GM12874 (cell line): ENCODE measurements around the gene SAMD15.

Experiments used
- CTCF ChIP-seq: IDR thresholded peaks from 2 replicates; pipeline ENCODE4 v1.5.1; 2011; ENCODE audit warnings: low read depth, mild to moderate bottlenecking, control low read depth, low read length, moderate library complexity; ENCODE audit not compliant: insufficient read depth

Gene SAMD15

DNA sequence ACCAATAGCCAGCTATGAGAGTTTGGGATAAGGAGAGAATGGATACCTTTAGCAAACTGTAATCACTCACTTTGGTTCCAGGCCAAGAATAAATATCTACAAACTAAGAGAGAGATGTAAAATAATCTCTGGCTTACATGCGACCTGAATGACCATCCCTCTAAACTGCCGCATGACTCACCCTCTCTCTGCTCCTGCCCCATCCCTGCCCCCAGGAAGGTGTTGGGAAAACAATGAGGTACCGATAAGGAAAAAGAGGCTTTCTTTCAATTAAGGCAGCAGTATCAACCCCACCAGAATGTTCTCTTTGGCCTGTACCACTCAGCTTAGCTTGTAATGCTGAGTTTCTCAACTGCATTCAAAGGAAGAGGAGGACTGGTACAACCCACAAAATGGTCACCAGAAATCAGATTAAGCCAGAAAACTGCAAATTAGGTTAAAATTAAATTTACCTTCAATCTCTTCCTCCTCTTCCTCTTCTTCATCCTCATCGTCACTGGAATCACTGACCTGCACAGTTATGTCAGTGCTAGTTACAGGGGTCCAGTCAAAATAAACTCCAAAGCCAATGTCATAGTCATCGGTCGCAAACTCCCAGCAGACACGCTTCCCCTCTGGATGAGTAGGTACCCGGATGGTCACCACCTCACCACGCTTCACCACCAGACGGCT is 34.3 kb upstream of the SAMD15 start:
- no peak for TF ChIP-seq CTCF

DNA sequence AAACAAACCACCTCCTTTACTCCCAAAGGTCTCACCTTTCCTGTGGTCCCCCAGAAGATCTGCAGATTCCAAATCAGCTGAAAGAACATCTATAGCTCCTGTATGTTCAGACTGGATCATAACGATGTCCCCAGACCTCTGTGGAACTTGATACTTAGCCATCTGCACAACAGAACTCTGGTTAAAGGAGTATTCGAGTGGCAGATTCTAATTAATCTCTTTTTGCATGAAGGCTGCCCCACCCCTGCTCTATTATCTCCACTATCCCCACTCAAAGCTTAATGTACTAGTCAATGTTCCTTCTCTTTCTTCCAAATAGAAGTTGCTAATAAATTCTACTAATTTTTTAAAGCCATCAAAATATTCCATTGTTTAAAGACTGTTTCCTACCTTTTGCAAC is 33.5 kb upstream of the SAMD15 start:
- TF ChIP-seq CTCF = no peak

DNA sequence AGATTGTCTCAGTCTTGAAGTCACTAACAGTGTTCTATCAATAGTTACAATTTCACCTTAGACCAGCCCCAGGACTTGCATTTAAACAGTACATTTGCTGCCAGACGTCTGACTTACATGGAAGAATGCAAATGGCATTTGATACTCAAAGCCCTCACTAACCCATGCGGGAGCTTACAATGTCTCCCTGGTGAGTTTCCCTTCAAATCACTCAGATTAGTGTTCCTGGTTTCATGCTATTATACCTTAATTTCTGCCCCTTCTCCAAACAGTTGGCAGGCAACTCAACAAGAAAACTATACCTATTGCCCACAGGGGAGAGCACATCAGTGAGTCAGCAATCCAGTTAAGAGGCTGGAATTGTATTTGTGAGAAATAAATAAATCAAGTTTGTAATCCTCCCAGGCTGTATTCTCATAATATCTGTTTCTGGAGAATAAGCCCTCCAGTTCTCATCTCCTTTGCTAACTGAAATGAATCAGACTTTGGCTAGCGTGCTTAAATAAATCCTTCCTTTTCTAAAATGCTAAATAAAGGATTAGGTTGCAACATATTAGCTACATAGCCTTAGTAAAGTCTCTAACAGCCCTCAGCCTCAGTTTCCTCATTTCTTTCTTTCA is 32.7 kb upstream of the SAMD15 start:
- no peak for TF ChIP-seq CTCF

GRCh38 chr14:77346495-77346894 is 30.7 kb upstream of the SAMD15 start:
- TF ChIP-seq CTCF = no peak

DNA sequence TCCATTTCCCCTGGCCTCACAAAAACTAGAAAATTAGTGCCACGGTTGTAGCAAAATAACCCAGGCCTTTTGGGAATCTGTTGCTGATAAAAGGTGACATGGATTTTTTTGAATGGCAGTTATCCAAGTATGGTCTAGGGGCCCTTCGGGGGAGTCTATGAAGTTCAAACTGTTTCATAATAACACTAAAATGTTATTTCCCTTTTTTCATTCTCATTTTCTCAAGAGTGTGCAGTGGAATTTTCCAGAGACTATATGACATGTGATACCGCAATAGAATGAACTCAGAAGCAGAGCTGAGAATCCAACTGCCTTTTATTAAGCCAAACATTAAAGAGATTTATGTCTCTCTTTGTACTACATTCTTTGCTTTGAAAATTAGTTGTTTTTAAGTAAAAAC is 29.4 kb upstream of the SAMD15 start:
- no peak for TF ChIP-seq CTCF

DNA sequence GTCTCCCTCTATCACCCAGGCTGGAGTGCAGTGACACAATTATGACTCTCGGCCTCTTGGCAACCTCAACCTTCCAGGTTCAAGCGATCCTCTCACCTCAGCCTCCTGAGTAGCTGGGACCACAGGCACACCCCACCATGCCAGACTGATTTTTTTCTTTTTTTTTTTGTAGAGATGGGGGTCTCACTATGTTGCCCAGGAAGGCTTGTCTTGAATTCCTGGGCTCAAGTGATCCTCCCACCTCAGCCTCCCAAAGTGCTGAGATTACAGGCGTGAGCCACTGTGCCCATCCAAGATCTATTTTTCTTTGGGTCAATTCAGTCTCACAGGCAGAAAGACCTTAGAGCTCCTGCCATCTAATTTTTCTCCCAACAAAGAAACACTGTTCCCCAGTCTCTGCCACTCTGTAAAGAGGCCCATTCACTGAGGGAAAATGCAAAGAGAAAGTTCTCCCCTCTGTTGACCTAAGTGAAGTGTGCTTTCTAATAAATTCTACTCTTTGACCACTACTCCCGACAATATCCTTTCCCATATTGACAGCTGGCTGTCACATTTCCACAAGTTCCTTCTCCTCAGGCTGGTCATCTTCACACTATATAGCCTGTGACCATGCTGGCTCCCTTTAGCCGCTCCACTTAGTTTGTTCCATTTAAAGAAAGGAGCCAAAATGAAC is 23.6 kb upstream of the SAMD15 start:
- TF ChIP-seq CTCF = no peak

- no peak for TF ChIP-seq CTCF
These were observed 21.4 kb upstream of the SAMD15 start for GRCh38 chr14:77355811-77356210.
